VCaP (cell line): Measurements from ENCODE around the gene STK32C.

Experiments
- H3K27ac ChIP-seq: fragments of 450-650 bp; 2 replicates; pipeline ENCODE4 v1.5.1; 2017
- CTCF ChIP-seq: fragments of 450-650 bp; conservative IDR thresholded peaks from 2 replicates; pipeline ENCODE4 v1.5.1; 2017; ENCODE audit warnings: mild to moderate bottlenecking, moderate library complexity

The STK32C gene

GRCh38 chr10:132183046-132183445 lies 124.7 kb downstream of the STK32C start:
- no peak for TF ChIP-seq CTCF
- H3K27ac ChIP-seq, result no peak overlapping the region

- TF ChIP-seq CTCF, result no peak
- no peak overlapping the region for H3K27ac ChIP-seq
These were observed 125.2 kb downstream of the STK32C start for GRCh38 chr10:132182591-132182990.

- TF ChIP-seq CTCF, result no peak
- H3K27ac ChIP-seq, result no peak overlapping the region
These were observed 125.9 kb downstream of the STK32C start for GRCh38 chr10:132181691-132182425.

DNA sequence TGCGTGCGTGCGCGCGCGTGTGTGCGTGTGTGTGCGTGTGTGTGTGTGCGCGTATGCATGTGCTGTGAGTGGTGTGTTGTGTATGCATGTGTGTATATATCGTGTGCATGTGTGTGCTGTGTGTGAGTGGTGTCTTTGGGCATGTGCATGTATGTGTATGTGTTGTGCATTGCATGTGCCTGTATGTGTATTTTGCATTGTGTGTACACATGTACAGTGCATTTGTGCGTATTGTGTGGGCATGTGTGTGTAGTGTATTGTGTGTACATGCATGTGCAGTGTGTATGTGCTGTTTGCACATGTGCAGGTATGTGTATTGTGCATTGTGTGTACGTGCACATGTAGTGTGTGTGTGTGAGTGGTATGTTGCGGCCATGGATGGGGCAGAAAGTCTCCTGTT lies 127.0 kb downstream of the STK32C start:
- H3K27ac ChIP-seq, result no peak overlapping the region
- TF ChIP-seq CTCF, result no peak

DNA sequence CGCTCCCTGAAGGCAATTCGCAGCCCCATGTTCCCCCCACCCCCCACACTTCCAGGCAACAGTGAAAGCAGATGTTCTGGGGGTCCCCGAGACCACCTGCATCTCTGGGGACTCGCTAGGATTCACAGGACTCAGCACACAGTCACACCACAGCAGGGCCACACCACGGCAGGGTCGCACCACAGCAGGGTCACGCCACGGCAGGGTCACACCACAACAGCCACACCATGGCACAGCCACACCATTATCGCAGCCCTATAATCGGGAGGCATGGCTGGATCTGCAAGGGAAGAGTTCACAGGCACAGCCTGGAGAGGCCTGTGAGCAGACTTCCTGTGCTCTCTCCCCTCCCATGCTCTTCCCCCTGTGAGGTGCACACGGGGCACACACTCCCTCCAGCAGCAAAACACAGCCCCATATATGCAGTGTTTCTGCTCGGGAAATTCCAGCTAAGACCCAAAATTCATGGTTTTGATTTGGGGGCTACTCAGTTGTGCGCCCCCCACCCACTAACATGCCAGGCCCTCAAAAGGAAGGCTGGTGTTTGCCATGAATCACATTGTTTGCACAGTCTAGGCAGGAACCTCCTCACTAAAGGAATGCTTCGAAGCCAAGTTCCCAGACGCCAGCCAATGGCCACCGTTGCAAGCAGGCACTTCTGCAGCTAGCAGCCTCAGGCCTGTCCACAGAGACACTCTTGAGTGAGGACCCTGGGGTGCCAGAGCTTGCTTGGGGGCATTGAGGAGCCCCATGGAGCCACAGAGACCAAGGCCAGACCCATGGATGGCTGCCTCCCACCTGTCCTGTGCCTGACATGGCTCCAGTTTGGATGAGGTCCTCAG lies 128.0 kb downstream of the STK32C start:
- H3K27ac ChIP-seq, result no peak overlapping the region
- TF ChIP-seq CTCF, result no peak

DNA sequence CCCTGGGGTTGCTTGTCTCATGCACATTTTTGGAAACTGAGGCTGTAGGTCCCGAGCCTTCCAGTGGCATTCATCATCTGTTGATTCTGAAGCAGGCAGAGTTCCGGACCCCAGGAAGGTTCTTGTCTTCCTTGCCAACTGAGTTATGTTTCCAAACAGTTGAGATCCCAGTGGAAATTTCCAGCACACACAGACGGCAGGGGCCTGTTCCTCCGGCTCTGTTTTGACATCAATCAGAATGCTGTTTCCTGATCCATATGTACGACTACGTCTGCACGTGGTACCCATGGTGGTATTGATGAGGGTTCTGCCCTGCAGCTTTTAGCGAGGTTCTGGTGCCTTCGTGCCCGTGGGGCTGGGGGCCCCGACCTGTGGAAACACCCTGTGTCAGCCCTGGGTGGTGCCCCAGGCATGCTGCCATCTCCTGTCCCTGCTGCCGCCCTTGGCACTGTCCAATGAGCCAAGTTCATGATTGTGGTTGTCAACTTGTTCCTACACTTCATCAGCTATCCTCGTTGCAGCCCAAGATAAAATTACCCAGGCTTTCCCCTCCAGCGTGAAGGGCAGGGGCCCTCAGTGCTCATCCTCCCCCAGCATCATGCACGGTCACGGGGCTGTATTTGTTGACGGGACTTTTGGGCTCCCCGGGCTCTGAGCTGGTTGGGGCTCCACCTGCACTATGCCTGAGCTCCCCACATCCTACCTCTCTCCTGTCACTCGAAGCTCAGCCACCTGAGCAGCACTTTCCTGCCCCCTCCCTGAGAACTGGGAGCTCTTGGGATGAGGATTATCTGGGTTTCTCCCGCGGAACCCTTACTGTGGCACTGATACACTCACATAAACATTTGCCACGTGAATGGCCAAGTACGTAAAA lies 128.8 kb downstream of the STK32C start:
- TF ChIP-seq CTCF, result no peak
- no peak overlapping the region for H3K27ac ChIP-seq

DNA sequence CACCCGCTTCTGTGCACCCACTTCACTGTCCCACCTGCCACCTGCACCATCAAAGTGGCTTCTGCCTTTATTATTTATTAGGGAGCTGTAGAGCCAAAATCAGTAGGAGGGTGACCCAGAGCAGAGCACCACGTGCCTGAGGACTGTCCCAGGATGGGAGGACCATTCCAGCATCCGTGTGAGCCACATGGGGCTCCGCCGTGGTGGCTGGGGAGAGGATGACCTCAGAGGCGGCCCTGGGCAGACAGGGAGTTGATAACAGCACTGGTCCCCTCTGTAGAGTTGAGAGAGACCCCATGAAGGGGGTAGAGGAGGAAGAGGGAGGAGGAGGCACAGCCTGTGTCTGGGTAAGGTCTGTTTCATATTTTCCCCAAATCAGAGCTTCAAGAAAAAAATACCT lies 129.7 kb downstream of the STK32C start:
- no peak for TF ChIP-seq CTCF
- no peak overlapping the region for H3K27ac ChIP-seq
